GM18517 (cell line): Measurements from ENCODE around the gene SMIM28.

ENCODE experiments used
- ATAC-seq: cut with Tn5 transposase; IDR thresholded peaks from one replicate; pipeline ENCODE4 v1.9.1; 2021; ENCODE audit warnings: mild to moderate bottlenecking, moderate library complexity; ENCODE audit not compliant: unreplicated experiment

SMIM28 gene

GRCh38 chr6:138427701-138428100, 50.0 kb downstream of the SMIM28 start:
- no peak for ATAC-seq

DNA sequence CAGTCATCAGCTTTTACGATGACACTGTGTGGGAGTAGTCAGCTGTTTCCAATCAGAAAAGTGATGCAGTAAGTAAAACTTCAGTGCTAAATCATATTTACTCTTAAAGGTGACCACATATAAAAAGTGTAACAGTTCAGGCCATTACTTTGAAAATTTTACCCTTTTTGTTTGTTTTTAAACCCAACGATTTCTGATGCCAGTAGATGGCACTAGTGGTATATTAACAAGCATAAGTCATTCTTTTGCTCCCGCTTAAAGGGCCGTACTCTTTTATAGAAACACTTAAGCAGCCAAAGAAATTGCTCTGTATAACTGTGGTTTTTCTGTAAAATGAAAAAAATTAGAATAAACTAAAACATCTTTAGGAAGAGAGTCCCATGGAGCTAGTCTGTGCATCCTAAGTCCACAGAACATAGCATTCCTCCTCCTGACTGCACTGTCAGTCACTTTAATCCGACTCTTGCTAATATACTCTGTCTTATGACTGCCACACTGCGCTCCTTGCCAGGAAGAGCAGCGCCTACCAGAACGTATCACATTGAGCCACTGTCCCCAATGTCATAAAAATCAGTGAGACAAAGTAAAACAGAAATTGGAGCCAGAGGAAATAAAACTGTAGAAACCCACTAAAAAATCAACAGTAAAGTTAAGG, 51.4 kb downstream of the SMIM28 start:
- no peak for ATAC-seq

GRCh38 chr6:138429761-138430160, 52.1 kb downstream of the SMIM28 start:
- ATAC-seq = no peak

DNA sequence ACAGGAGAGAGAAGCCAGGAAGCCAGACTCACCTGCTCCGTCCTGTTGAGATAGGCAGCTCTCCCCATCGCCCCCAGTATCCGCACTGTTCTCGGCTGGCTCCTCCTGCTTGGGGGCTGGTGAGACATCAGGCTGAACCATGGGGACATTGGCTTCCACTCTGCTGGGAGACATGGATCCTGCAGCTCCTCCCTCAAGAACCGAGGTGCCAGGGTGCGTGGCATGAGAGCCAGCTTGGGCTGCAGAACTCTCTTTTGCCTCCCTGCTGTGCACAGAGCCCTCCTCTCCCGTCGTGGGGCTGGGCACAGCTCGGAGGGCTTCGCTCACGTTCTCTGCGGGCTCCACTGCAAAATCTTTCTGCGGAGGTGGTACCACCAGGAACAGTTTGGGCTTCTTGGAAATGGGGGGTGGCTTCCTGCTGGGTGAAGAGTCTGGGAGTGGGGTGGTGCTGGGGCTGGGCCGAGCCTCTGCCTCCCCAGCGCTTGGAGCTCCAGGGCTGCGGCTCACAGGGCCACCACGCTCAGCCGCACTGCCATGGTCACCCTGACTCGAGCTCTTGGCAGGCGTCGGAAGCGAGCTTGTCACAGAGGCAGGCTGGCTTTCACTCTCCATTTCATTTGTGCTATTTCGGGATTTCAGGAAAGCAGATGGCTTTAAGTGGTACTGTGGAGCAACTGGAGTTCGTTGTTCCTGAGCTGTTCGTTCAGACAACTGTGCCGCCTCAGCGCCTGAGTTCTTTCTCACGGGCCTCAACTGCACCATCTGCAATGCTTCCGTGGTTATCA, 52.8 kb downstream of the SMIM28 start:
- no peak for ATAC-seq

DNA sequence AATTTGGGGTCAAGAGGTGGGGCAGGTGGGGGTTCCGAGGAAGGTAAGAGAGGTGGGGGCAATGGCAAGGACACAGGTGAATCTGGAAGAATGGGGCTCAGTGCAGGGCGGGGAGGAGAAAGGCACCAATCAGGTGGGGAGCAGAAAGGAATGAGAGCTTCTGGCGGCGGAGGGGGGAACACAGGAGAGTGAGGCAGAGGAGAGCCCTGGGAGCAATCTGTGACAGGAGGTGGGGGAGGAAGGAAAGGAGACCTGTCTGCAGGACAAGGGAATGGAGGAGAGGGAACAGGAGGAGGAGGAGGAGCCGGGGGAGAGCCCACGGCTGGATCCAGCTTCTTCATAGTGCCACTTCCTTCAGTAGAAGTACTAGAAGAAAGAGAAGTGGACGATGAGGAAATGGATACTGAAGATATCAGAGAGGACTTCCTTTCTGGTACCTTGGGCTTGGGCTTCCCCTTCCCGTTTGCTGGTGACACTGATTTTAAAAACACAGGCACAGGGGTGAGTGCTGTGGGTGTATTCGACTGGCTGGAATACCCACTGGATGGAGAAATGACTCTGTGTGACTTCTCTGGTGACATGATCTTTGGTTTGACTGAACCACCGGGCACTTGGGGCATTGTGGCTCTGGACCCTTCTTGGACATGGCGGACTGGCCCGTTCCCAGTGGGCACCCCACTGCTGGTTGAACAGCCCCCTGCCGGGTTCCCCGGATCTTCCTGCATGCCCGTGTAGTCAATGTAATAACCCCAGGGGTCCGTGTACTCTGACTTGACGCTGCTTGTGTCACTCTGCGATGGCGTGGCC, 53.8 kb downstream of the SMIM28 start:
- ATAC-seq = no peak

DNA sequence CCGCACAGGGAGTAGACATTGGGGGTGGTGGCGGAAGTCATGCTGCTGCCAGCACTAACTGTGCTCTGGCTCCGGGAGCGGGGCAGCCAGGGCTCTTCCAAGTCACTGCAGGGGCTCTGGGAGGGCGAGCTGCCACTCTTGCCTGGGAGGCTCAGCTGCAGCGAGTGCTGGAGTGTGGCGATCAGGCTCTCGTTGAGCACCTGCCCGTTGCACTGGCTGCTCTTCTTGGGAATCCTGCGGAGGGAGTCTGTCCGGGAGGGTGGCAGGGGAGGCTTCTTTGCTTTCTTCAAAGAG, 54.3 kb downstream of the SMIM28 start:
- no peak for ATAC-seq
